ENCODE results near the gene PRDM16.

PRDM16 gene

GRCh38 chr1:3128431-3129132, 59.6 kb downstream of the PRDM16 start:
- DNase-seq: no peak

GRCh38 chr1:3129133-3129490, 60.1 kb downstream of the PRDM16 start:
- DNase-seq: no peak

GRCh38 chr1:3130268-3130667, 61.3 kb downstream of the PRDM16 start:
- no peak for DNase-seq

GRCh38 chr1:3132660-3133059, 63.7 kb downstream of the PRDM16 start:
- no peak for DNase-seq

- no peak for DNase-seq
Measured at GRCh38 chr1:3133686-3134085, 64.7 kb downstream of the PRDM16 start.

GRCh38 chr1:3134381-3135072, 65.5 kb downstream of the PRDM16 start:
- DNase-seq: no peak

- DNase-seq: no peak
Measured at GRCh38 chr1:3135073-3135702, 66.2 kb downstream of the PRDM16 start.

DNA sequence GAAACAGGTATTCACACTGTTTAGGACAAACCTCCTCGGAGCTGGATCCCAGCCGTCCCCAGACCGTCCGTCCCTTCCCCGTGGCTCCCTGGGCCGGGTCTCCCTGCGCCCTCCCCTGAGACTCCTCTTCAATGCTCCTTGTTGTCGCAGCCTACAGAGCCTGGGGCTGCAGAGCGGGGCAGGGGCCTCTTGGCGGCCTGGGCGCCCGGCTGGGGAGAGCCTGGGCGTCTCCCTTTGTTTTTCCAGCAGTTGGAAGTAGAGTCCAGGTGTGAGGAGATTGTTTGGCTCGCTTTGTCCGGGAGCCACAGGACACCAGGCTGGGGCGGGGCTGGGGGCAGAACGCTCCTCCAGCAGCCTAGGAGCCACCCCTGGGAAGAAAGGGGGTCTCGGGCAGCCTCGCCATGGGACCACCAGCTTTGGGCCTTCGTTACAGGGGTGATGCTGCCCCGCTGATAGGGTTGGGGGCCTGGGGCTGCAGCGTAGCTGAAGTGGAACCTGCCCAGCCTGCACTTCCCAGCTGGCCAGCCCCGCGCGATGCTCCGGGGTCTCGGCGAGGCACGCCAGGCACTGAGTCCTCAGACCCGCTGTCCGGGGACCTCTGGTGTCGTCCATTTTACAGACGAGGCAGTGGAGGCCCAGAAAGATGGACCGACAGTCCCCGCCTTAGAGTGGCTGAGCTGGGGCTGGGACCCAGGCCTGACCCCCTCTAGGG, 66.9 kb downstream of the PRDM16 start:
- no peak for DNase-seq

DNA sequence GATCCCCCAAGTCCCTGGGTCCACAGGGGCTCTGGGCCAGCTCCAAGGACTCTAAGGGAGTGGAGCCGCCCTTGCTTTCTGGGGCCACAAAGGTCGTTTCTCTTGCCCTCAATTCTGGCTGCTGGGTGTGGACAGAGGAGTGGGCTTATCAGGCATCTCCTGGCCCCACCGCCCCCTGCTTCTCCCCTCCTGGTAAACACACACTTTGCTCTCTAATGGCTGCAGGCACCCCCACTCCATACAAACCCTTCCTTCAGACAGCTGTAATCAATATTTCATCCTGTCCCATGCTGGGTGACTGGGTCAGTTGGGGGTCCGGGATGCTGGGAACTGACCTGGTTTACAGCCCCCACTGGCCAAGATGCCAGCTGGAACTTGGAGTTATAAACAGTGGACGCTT, 67.5 kb downstream of the PRDM16 start:
- no peak for DNase-seq

DNA sequence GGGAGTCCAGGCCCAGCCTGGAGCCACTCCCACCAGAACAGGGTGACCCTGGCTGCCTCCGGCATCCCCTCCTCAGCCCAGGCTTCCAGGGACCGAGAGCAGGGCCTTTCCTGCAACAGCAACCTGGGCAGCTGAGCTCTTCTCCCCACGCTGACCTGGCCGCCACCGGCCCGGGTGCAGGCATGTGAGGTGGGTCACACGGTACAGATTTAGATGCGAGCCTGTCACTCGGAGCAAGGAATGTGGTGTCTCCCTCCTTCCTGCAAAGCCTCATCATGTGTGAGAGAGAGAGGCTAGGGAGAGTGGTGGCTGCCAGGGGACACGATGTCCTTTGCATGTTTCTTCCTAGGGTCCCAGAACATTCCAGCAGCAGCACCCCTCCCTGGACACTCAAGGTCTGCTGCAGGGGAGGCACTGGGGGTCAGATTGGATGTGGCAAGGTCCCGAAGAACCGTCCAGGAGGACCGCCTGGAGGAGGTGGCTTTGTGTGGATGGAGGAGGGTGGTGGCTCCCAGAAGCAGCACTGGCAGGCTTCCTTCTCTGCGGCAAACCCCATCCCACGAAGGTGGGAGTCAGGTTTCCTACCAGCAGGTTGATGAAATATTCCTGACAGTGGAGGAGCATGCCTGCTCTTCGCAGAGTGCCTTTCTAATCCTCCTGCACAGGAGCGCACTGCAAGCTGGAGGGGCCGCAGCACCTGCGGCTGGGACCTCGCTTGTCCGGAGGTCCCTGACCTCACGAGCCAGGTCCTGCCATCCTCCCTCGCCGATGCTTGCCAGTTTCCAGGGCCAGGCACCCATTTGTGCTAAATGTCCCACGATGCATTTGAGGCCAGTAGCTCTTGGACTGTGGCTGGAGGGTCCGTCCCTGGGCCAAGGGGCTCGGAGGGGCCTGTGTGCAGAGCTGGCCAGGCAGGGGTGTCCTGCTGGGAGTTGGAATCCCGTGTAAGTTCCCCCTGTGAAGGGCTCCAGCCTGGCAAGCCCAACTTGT, 68.4 kb downstream of the PRDM16 start:
- DNase-seq: no peak

- DNase-seq: no peak
Measured at GRCh38 chr1:3138623-3139151, 69.7 kb downstream of the PRDM16 start.

- DNase-seq: no peak
Measured at GRCh38 chr1:3139451-3139852, 70.4 kb downstream of the PRDM16 start.

DNA sequence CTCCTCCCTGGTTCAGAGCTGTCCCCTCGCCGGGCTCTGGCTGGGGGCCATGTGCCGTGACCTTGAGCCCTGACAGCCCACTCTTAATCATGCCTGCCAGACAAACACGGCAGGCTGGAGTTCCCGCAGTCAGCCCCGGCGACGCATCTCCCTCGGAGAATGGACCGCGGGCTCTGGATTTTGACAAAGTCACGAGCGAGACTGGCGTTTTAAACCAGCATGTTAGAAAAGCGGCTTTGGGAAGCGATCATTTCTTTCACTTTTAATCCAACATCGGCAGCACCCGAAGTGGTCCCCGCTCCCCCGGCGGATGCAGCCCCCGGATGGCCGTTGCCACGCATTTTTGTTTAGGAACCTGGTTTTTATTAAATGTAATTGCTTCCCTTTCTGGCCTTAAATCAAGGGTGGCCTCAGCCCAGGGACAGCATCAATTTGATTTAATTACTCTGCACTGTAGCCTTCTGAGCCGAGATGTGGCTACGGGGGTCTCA, 70.9 kb downstream of the PRDM16 start:
- DNase-seq: no peak

GRCh38 chr1:3140437-3140836, 71.4 kb downstream of the PRDM16 start:
- DNase-seq: no peak

- no peak for DNase-seq
Measured at GRCh38 chr1:3141129-3141528, 72.1 kb downstream of the PRDM16 start.

DNA sequence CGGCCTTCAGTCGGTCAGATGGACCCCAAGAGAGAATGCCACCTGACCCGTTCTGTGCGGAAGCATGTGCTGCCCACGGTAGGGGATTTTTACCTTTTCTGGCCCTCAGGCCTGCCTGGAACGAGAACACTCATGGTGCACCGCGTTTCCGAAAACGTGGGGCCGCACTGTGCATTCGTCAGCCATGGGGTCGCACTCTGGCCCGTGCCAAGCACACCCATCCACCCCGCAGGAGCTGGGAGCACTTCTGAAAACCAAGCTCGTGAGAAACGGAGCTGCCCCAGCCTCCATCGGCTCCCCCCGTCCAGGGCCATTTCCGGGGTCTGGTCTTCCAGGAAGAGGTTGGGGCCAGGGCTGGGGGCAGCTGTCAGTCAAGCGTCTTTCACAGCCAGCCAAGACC, 72.8 kb downstream of the PRDM16 start:
- DNase-seq: no peak

- no peak for DNase-seq
Measured at GRCh38 chr1:3142236-3142635, 73.2 kb downstream of the PRDM16 start.

- no peak for DNase-seq
Measured at GRCh38 chr1:3142751-3143150, 73.7 kb downstream of the PRDM16 start.

- no peak for DNase-seq
Measured at GRCh38 chr1:3145532-3146325, 76.7 kb downstream of the PRDM16 start.

DNA sequence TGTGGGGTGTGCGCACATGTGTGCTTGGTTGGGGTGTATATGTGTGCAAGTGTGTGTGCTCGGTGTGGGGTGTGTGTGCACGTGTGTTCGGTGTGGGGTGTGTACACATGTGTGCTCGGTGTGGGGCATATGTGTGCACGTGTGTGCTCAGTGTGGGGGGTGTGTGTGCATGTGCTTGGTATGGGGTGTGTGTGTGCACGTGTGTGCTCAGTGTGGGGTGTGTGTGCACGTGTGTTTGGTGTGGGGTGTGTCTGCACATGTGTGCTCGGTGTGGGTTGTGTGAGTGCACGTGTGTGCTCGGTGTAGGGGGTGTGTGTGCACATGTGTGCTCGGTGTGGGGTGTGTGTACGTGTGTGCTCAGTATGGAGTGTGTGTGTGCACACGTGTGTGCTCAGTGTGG, 77.5 kb downstream of the PRDM16 start:
- no peak for DNase-seq

GRCh38 chr1:3146907-3147306, 77.9 kb downstream of the PRDM16 start:
- DNase-seq: no peak
